22Rv1 (cell line): ENCODE measurements around the gene PPL.

Experiments used
- ZFX ChIP-seq: fragments of 450-650 bp; IDR thresholded peaks from 2 replicates; pipeline ENCODE4 v1.6.1; 2017; ENCODE audit warnings: antibody characterized with exemption, borderline replicate concordance
- TF ChIP-seq, protein P1 (sequence below): fragments of 450-650 bp; IDR thresholded peaks from 2 replicates; pipeline ENCODE4 v1.5.1; 2017; ENCODE audit warnings: mild to moderate bottlenecking

- TF ChIP-seq, protein P1, sequence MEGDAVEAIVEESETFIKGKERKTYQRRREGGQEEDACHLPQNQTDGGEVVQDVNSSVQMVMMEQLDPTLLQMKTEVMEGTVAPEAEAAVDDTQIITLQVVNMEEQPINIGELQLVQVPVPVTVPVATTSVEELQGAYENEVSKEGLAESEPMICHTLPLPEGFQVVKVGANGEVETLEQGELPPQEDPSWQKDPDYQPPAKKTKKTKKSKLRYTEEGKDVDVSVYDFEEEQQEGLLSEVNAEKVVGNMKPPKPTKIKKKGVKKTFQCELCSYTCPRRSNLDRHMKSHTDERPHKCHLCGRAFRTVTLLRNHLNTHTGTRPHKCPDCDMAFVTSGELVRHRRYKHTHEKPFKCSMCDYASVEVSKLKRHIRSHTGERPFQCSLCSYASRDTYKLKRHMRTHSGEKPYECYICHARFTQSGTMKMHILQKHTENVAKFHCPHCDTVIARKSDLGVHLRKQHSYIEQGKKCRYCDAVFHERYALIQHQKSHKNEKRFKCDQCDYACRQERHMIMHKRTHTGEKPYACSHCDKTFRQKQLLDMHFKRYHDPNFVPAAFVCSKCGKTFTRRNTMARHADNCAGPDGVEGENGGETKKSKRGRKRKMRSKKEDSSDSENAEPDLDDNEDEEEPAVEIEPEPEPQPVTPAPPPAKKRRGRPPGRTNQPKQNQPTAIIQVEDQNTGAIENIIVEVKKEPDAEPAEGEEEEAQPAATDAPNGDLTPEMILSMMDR, result no peak
- no peak for TF ChIP-seq ZFX
Measured at GRCh38 chr16:4876646-4877379, 60.1 kb downstream of the PPL start.
